HPDE6-E6E7 (cell line): ENCODE results near the gene DNAJC5G.
A peak's percentile ranks its signal among the peaks of the same experiment; 100 is the strongest.
"Not testable (repeated sequence)": the region's sequence is repeated elsewhere in the genome, so short reads cannot be mapped to it uniquely, and the experiment has no call there.

Experiments used
- DNase-seq: peaks from one replicate; pipeline ENCODE4 v3.0.0; 2011; ENCODE audit warnings: missing footprints; ENCODE audit errors: extremely low spot score

The DNAJC5G gene

GRCh38 chr2:27251766-27252165 is 23.5 kb upstream of the DNAJC5G start:
- no peak for DNase-seq

- DNase-seq = no peak
Measured at GRCh38 chr2:27255187-27255586, 20.0 kb upstream of the DNAJC5G start.

- no peak for DNase-seq
Measured at GRCh38 chr2:27255660-27256059, 19.6 kb upstream of the DNAJC5G start.

- no peak for DNase-seq
Measured at GRCh38 chr2:27256855-27257454, 18.3 kb upstream of the DNAJC5G start.

- no peak for DNase-seq
Measured at GRCh38 chr2:27258051-27258450, 17.2 kb upstream of the DNAJC5G start.

GRCh38 chr2:27261241-27261925 is 13.8 kb upstream of the DNAJC5G start:
- no peak for DNase-seq

GRCh38 chr2:27261926-27262298 is 13.3 kb upstream of the DNAJC5G start:
- DNase-seq = no peak

- peak; percentile 46 for DNase-seq
Measured at GRCh38 chr2:27262379-27263286, 12.6 kb upstream of the DNAJC5G start, which contains the start of gene SLC30A3. Gene SLC30A3 (minus strand): TSS chr2:27263047. CDS start chr2:27262906, 141 bp downstream.

- DNase-seq = no peak
Measured at GRCh38 chr2:27263287-27264252, 11.7 kb upstream of the DNAJC5G start.

- no peak for DNase-seq
Measured at GRCh38 chr2:27264253-27264752, 10.9 kb upstream of the DNAJC5G start.

GRCh38 chr2:27264753-27265535 is 10.3 kb upstream of the DNAJC5G start:
- peak; percentile 58 for DNase-seq

- no peak for DNase-seq
Measured at GRCh38 chr2:27265536-27265870, 9.7 kb upstream of the DNAJC5G start.

- not testable (repeated sequence) for DNase-seq
Measured at GRCh38 chr2:27268296-27268695, 6.9 kb upstream of the DNAJC5G start.

- DNase-seq = no peak
Measured at GRCh38 chr2:27270131-27270530, 5.1 kb upstream of the DNAJC5G start.

- no peak for DNase-seq
Measured at GRCh38 chr2:27270670-27271069, 4.6 kb upstream of the DNAJC5G start.

GRCh38 chr2:27271631-27272340 is 3.4 kb upstream of the DNAJC5G start:
- DNase-seq = no peak

- DNase-seq = not testable (repeated sequence)
Measured at GRCh38 chr2:27272537-27273522, 2.4 kb upstream of the DNAJC5G start.

- no peak for DNase-seq
Measured at GRCh38 chr2:27278010-27278409, 2.8 kb downstream of the DNAJC5G start.

- no peak for DNase-seq
Measured at GRCh38 chr2:27280826-27281225, 5.6 kb downstream of the DNAJC5G start.
